IPS-11a (cell line): ENCODE results near the gene ATIC.

ENCODE experiments used
- H3K4me3 ChIP-seq: one replicate; pipeline ENCODE4 v1.5.1; 2013; ENCODE audit warnings: low read depth, low read length, control low read depth

Gene ATIC

GRCh38 chr2:215396595-215397313 is 84.9 kb downstream of the ATIC start:
- H3K4me3 ChIP-seq: no peak overlapping the region

GRCh38 chr2:215397632-215398341 is 85.9 kb downstream of the ATIC start:
- H3K4me3 ChIP-seq: no peak overlapping the region

GRCh38 chr2:215399067-215399716 is 87.3 kb downstream of the ATIC start:
- no peak overlapping the region for H3K4me3 ChIP-seq
